SK-N-SH (cell line): ENCODE measurements around the gene KCNC3. TPM values are rescaled to one million over a fixed set of nuclear protein-coding genes. Genes with fewer than 3 reads are reported as not detected.

Source experiments
- CTCF ChIA-PET: fragments of 300-600, 350-600 bp; formaldehyde crosslinking; extraction: SDS; loops from one replicate; lab custom pipeline; 2021; lab: Yijun Ruan, JAX
- POLR2A ChIA-PET: fragments of 350-600 bp; sonication (Branson Sonifier 250); formaldehyde crosslinking; extraction: SDS; loops from one replicate; lab custom pipeline; 2020; ENCODE audit warnings: antibody characterized with exemption, inconsistent platforms; lab: Yijun Ruan, JAX
- DNase-seq: peaks from one replicate; pipeline ENCODE4 v3.0.0; 2012
- H2AFZ ChIP-seq: fragments of 200-600 bp; sonication (generic); 2 replicates; pipeline ENCODE4 v1.8.1; 2016; ENCODE audit warnings: antibody characterized with exemption, mild to moderate bottlenecking, low read depth
- H3F3A ChIP-seq: fragments of 200-600 bp; sonication (generic); replicated peaks from 2 replicates; pipeline ENCODE3; 2016; ENCODE audit warnings: antibody characterized with exemption, mild to moderate bottlenecking; ENCODE audit not compliant: insufficient read depth
- H3K27ac ChIP-seq, 2 experiments: fragments of 200-500 bp in 1 of 2; fragments of 200-600 bp in 1 of 2; sonication (Bioruptor generic) in 1 of 2; sonication (generic), shearing (Covaris generic) in 1 of 2; 2 replicates each; pipeline versions ENCODE4 v1.5.1 to v1.6.1; 2014 to 2016; ENCODE audit warnings: low read depth in 2 of 2, inconsistent platforms in 1 of 2, low read length in 1 of 2, mild to moderate bottlenecking in 1 of 2, mixed read lengths in 1 of 2
- H3K27me3 ChIP-seq: fragments of 200-600 bp; sonication (generic), shearing (Covaris generic); 2 replicates; pipeline ENCODE4 v1.6.1; 2016; ENCODE audit warnings: mixed run types; ENCODE audit not compliant: insufficient read depth
- H3K36me3 ChIP-seq, 2 experiments: fragments of 200-500 bp in 1 of 2; fragments of 200-600 bp in 1 of 2; sonication (Bioruptor generic) in 1 of 2; sonication (generic) in 1 of 2; replicated peaks in 1 of 2; 2 replicates each; pipeline versions ENCODE3 to v1.5.1; 2014 to 2016; ENCODE audit warnings: low read length in 1 of 2, mild to moderate bottlenecking in 1 of 2; ENCODE audit not compliant: insufficient read depth in 2 of 2, control insufficient read depth in 1 of 2
- H3K4me1 ChIP-seq, 2 experiments: fragments of 200-500 bp in 1 of 2; fragments of 200-600 bp in 1 of 2; sonication (Bioruptor generic) in 1 of 2; sonication (generic), shearing (Covaris generic) in 1 of 2; 2 replicates each; pipeline versions ENCODE4 v1.5.1 to v1.6.1; 2014 to 2016; ENCODE audit warnings: low read depth in 1 of 2, low read length in 1 of 2, mixed run types in 1 of 2; ENCODE audit not compliant: insufficient read depth in 2 of 2, control insufficient read depth in 1 of 2
- H3K4me2 ChIP-seq: fragments of 200-600 bp; sonication (generic), shearing (Covaris generic); 2 replicates; pipeline ENCODE4 v1.6.1; 2017; ENCODE audit warnings: mixed run types
- H3K4me3 ChIP-seq, 2 experiments: fragments of 200-500 bp in 1 of 2; fragments of 200-600 bp in 1 of 2; sonication (Bioruptor generic) in 1 of 2; sonication (generic), shearing (Covaris generic) in 1 of 2; 2 replicates each; pipeline versions ENCODE4 v1.5.1 to v1.8.1; 2014 to 2016; ENCODE audit warnings: low read depth in 2 of 2, inconsistent platforms in 1 of 2, low read length in 1 of 2, mild to moderate bottlenecking in 1 of 2, mixed read lengths in 1 of 2, moderate library complexity in 1 of 2
- H3K79me2 ChIP-seq: fragments of 200-600 bp; sonication (generic); 2 replicates; pipeline ENCODE4 v1.8.1; 2017; ENCODE audit warnings: mild to moderate bottlenecking; ENCODE audit not compliant: insufficient read depth
- H3K9ac ChIP-seq: fragments of 200-600 bp; sonication (generic); 2 replicates; pipeline ENCODE4 v1.6.1; 2017; ENCODE audit warnings: mixed run types
- H3K9me2 ChIP-seq: fragments of 200-600 bp; sonication (generic); 2 replicates; pipeline ENCODE4 v1.6.1; 2017; ENCODE audit warnings: mixed run types
- H3K9me3 ChIP-seq: fragments of 200-600 bp; sonication (generic); 2 replicates; pipeline ENCODE4 v1.6.1; 2017; ENCODE audit warnings: mixed run types, mild to moderate bottlenecking, moderate library complexity
- H4K20me1 ChIP-seq: fragments of 200-600 bp; sonication (generic); 2 replicates; pipeline ENCODE4 v1.6.1; 2017; ENCODE audit warnings: mild to moderate bottlenecking, mixed run types; ENCODE audit not compliant: insufficient read depth
- EP300 ChIP-seq, 2 experiments: IDR thresholded peaks; 2 replicates each; pipeline versions ENCODE4 v1.4.0 to v1.6.1; 2012; ENCODE audit warnings: borderline replicate concordance in 1 of 2, low read depth in 1 of 2, low read length in 1 of 2
- FOSL2 ChIP-seq: IDR thresholded peaks from 2 replicates; pipeline ENCODE4 v1.4.0; 2012; ENCODE audit warnings: low read depth, mild to moderate bottlenecking, moderate library complexity, borderline replicate concordance
- FOXM1 ChIP-seq: IDR thresholded peaks from 2 replicates; pipeline ENCODE4 v1.4.0; 2012; ENCODE audit warnings: low read depth, mild to moderate bottlenecking
- GABPA ChIP-seq: IDR thresholded peaks from 2 replicates; pipeline ENCODE4 v1.4.0; 2012; ENCODE audit warnings: low read depth, mild to moderate bottlenecking
- JUND ChIP-seq: IDR thresholded peaks from 2 replicates; pipeline ENCODE4 v1.4.0; 2012
- MEF2A ChIP-seq: IDR thresholded peaks from 2 replicates; pipeline ENCODE4 v1.4.0; 2012; ENCODE audit warnings: low read depth, borderline replicate concordance
- MXI1 ChIP-seq: IDR thresholded peaks from 2 replicates; pipeline ENCODE4 v1.6.1; 2012; ENCODE audit warnings: mild to moderate bottlenecking, low read depth, low read length, improper control_type of control experiment
- NRF1 ChIP-seq: IDR thresholded peaks from 2 replicates; pipeline ENCODE4 v1.6.1; 2012; ENCODE audit warnings: low read depth, mild to moderate bottlenecking, low read length
- RFX5 ChIP-seq: IDR thresholded peaks from 2 replicates; pipeline ENCODE4 v1.6.1; 2012; ENCODE audit warnings: mild to moderate bottlenecking, improper control_type of control experiment, low read length
- RXRA ChIP-seq: IDR thresholded peaks from 2 replicates; pipeline ENCODE4 v1.4.0; 2012; ENCODE audit warnings: low read depth, mild to moderate bottlenecking, borderline replicate concordance
- TAF1 ChIP-seq: IDR thresholded peaks from 2 replicates; pipeline ENCODE4 v1.6.1; 2012; ENCODE audit warnings: low read depth, mild to moderate bottlenecking, low read length, moderate library complexity, borderline replicate concordance
- WGBS: methylation state at CpG from one replicate; pipeline ENCODE4 v1.1.6; 2017; ENCODE audit warnings: low lambda C conversion rate; 5-methylcytosine and 5-hydroxymethylcytosine counted together
- polyA plus RNA-seq, 3 experiments: library from polyadenylated mRNA; depleted of rRNA; stranded (reverse); fragments of >200 nt; gene quantifications; 2 replicates each; pipeline ENCODE4 v1.2.3, GENCODE V29; 2012
- TF ChIP-seq, protein P1 (sequence below): IDR thresholded peaks from 2 replicates; pipeline ENCODE4; 2012
- TF ChIP-seq, protein P2 (sequence below): IDR thresholded peaks from 2 replicates; pipeline ENCODE4 v1.4.0; 2012; ENCODE audit warnings: low read depth, borderline replicate concordance
- TF ChIP-seq, protein P3 (sequence below): IDR thresholded peaks from 2 replicates; pipeline ENCODE4 v1.4.0; 2012; ENCODE audit warnings: low read depth

Gene KCNC3
- polyA plus RNA-seq, 1 of the 3 experiments (the other 2 are of a cell fraction), result 0.30 TPM

DNA sequence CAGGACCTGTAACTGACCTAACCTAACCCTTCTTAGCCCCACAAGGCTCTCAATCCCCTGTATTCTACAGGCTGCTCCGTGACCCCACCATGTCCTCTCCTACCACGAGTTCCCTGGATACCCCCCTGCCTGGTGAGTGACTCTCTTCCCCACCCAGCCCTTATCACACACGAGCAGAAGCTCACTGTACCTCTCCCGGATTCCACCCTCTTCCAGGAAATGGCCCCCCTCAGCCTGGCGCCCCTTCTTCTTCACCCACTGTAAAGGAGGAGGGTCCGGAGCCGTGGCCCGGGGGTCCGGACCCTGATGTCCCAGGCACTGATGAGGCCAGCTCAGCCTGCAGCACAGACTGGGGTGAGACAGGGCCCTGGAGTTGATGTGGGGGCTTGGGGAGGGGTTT, 48.3 kb upstream of the KCNC3 start:
- ChIA-PET CTCF (interaction anchor here (1.5 kb wide), 1 partner anchor 9 kb away, joined by 5 read pairs; no protein-coding TSS in a partner anchor), POLR2A (no interaction called here)
- 93% methylated on average over 9 of the region's 9 CpGs for WGBS
- Histone ChIP-seq H3K79me2 (peaks cover 6% of the 10 kb centered on the region), H3K4me2 (peak overlapping the region; percentile 19; the same call in 1 of the 2 replicates), H2AFZ (no peak overlapping the region), H3K4me1 (no peaks in the 10 kb centered on the region; a peak in 2 of 4 replicates), H3K9ac (no peak overlapping the region), H3K9me3 (no peaks in the 10 kb centered on the region), H3F3A (peaks cover 18% of the 10 kb centered on the region), H3K9me2 (no peaks in the 10 kb centered on the region), H3K4me3 (no peak overlapping the region), H3K27ac (no peak overlapping the region), H4K20me1 (peaks cover 17% of the 10 kb centered on the region)
- no peak for DNase-seq
- TF ChIP-seq, protein P1, sequence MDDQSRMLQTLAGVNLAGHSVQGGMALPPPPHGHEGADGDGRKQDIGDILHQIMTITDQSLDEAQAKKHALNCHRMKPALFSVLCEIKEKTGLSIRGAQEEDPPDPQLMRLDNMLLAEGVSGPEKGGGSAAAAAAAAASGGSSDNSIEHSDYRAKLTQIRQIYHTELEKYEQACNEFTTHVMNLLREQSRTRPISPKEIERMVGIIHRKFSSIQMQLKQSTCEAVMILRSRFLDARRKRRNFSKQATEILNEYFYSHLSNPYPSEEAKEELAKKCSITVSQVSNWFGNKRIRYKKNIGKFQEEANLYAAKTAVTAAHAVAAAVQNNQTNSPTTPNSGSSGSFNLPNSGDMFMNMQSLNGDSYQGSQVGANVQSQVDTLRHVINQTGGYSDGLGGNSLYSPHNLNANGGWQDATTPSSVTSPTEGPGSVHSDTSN, result no peak
- TF ChIP-seq, all 33 proteins: peak for 0
- peaks cover 17 to 52% of the 10 kb centered on the region in 2 experiments for H3K36me3 ChIP-seq
- H3K27me3 ChIP-seq, result no peaks in the 10 kb centered on the region

DNA sequence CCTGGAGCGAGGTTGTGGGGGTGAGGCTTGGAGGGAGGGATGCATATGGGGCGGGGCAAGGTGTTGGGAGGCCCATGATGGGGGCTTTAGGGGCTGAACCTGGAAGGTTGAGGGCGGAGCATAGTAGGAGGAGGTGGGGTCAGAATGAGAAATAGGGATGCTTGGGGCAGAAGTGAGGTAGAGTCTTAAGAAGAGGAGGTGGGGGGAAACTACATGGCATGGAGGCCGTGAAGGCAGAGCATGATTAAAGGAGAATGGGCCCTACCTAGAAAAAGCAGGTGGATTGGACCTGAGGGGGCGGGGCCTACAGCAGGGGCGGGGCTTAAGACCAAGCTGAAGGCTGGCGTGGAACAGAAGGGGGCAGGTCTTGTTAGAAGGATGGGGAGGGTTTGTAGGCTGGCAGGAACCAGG, 47.9 kb upstream of the KCNC3 start:
- peaks cover 6% of the 10 kb centered on the region for H3K79me2 ChIP-seq
- H3K9ac ChIP-seq, result no peak overlapping the region
- no peaks in the 10 kb centered on the region for H3K9me3 ChIP-seq
- ChIA-PET CTCF (interaction anchor here (1.5 kb wide), 1 partner anchor 8 kb away, joined by 5 read pairs; no protein-coding TSS in a partner anchor), POLR2A (interaction anchor here (1.7 kb wide), 1 partner anchor 36 kb away, joined by 4 read pairs; no protein-coding TSS in a partner anchor)
- 48% methylated on average over 7 of the region's 7 CpGs for WGBS
- peak overlapping the region in 1 of 2 experiments; percentile 37; a peak in 2 of 4 replicates for H3K4me3 ChIP-seq
- H3K27ac ChIP-seq, result no peak overlapping the region
- H3K4me1 ChIP-seq, result no peaks in the 10 kb centered on the region; a peak in 2 of 4 replicates
- no peak overlapping the region for H2AFZ ChIP-seq
- TF ChIP-seq RXRA (no peak), JUND (no peak), TAF1 (no peak)
- no peaks in the 10 kb centered on the region for H3K9me2 ChIP-seq
- peaks cover 18% of the 10 kb centered on the region for H3F3A ChIP-seq
- DNase-seq, result peak; percentile 69
- H4K20me1 ChIP-seq, result peaks cover 17% of the 10 kb centered on the region
- peaks cover 17 to 48% of the 10 kb centered on the region in 2 experiments for H3K36me3 ChIP-seq
- H3K27me3 ChIP-seq, result no peaks in the 10 kb centered on the region
- H3K4me2 ChIP-seq, result 0 out of 2 replicates have a peak overlapping the region, but pooled peaks have one; percentile 19

DNA sequence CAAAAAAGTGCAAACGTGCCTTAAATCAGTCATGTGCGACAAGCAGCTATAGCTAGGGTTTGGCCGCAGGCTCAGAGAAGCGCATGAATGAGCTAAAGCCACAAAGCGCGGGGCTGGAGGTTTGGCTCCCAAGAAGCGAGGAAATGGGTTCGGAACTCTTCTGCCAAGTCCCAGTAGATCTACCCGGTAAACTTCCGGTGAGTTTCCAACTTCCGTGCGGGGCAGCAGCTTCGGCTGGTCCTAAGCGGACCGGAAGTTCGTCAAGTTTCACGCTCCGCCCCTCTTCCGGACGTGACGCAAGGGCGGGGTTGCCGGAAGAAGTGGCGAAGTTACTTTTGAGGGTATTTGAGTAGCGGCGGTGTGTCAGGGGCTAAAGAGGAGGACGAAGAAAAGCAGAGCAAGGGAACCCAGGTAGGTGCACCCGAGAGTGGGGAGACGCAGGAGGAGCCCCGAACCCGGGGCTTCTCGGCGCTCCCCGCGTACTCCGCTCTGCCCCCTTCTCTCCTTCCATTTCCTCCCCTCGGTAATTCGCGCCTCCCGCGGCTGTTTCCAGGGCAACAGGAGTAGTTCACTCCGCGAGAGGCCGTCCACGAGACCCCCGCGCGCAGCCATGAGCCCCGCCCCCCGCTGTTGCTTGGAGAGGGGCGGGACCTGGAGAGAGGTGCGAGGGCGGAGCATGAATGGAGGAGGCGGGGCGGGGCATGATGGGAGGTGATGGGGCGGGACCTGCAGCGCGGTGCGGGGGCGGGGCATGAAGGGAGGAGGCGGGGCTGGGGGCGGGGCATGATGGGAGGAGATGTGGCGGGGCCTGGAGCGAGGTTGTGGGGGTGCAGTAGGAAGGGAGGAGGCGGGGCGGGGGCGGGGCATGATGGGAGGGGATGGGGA, 47.2 kb upstream of the KCNC3 start, which contains the start of gene NR1H2:
Gene NR1H2 (plus strand): TSS at position 292 of the 885 bp plus-strand sequence. CDS start 1,149 bp downstream, outside the sequence.
- Histone ChIP-seq H3K4me1 (no peaks in the 10 kb centered on the region; a peak in 2 of 4 replicates), H3K79me2 (peaks cover 6% of the 10 kb centered on the region), H3F3A (peaks cover 18% of the 10 kb centered on the region), H3K4me3 (peak within 1 kb of the TSS; percentile 87 to 98), H3K9ac (peak within 1 kb of the TSS; percentile 100), H3K9me2 (no peaks in the 10 kb centered on the region), H3K27ac (peak within 1 kb of the TSS; percentile 95 to 100), H3K4me2 (peak within 1 kb of the TSS; percentile 88), H3K27me3 (no peaks in the 10 kb centered on the region), H4K20me1 (peaks cover 17% of the 10 kb centered on the region), H3K36me3 (peaks cover 17 to 41% of the 10 kb centered on the region in 2 experiments), H2AFZ (peak within 1 kb of the TSS; percentile 100), H3K9me3 (no peaks in the 10 kb centered on the region)
- DNase-seq, result peak; percentile 94
- CTCF ChIA-PET, result interaction anchor here (1.0 to 1.9 kb wide), 4 partner anchors 8 to 161 kb away, joined by 3 to 8 read pairs (median 6); partner anchors contain the start of gene POLD1
- WGBS, result 2% methylated on average over 65 of the region's 67 CpGs
- POLR2A ChIA-PET, result interaction anchor here (1.0 to 1.7 kb wide), 3 partner anchors 8 to 135 kb away, joined by 4 to 8 read pairs (median 4); partner anchors contain the start of gene JOSD2
- TF ChIP-seq EP300 (IDR thresholded peaks at IDR 0.05; ENCODE audit: borderline replicate concordance in 1 of 2, low read depth in 1 of 2, low read length in 1 of 2), result no peak; a peak in 1 of 4 replicates
- TF ChIP-seq, protein P1, result no peak; the same call in 1 of the 2 replicates
- TF ChIP-seq MXI1, result peak; percentile 18
- TF ChIP-seq RFX5, result 0 out of 2 replicates have a peak, but pooled peaks have one; percentile 69
- no peak for TF ChIP-seq FOSL2
- TF ChIP-seq NRF1, result no peak
- no peak; the same call in 1 of the 2 replicates for TF ChIP-seq MEF2A
- TF ChIP-seq, protein P2, sequence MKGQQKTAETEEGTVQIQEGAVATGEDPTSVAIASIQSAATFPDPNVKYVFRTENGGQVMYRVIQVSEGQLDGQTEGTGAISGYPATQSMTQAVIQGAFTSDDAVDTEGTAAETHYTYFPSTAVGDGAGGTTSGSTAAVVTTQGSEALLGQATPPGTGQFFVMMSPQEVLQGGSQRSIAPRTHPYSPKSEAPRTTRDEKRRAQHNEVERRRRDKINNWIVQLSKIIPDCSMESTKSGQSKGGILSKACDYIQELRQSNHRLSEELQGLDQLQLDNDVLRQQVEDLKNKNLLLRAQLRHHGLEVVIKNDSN, result peak; percentile 48; the same call in 1 of the 2 replicates
- peak; percentile 100 for TF ChIP-seq GABPA
- TF ChIP-seq FOXM1, result no peak
- TF ChIP-seq, protein P3, sequence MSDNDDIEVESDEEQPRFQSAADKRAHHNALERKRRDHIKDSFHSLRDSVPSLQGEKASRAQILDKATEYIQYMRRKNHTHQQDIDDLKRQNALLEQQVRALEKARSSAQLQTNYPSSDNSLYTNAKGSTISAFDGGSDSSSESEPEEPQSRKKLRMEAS, result peak; percentile 75
